Measurements from ENCODE around the gene DMGDH. TPM values are rescaled to one million over a fixed set of nuclear protein-coding genes. Genes with fewer than 3 reads are reported as not detected.

DMGDH gene
- total RNA-seq (3.1 TPM), polyA plus RNA-seq (1.4 TPM)

- no peaks in the 10 kb centered on the region for H3K36me3 ChIP-seq (ENCODE audit: insufficient read depth)
- H3K4me3 ChIP-seq (ENCODE audit: low read depth, low read length): peak within 1 kb of the TSS; percentile 50
- H3K4me1 ChIP-seq (ENCODE audit: insufficient read depth): no peaks in the 10 kb centered on the region
- no peak within 1 kb of the TSS for H3K27ac ChIP-seq (ENCODE audit: low read depth)
- no peak for DNase-seq (ENCODE audit: extremely low spot score)
- 23% methylated on average over 79 of the region's 79 CpGs for WGBS
Observed at GRCh38 chr5:79069488-79070349, at the start of gene DMGDH, which contains the start of gene BHMT2. TSS of gene DMGDH (minus strand) at chr5:79069674. CDS start at chr5:79069620, 54 bp downstream. TSS of gene BHMT2 (plus strand) at chr5:79069767. CDS start at chr5:79069783, 16 bp downstream.

- Histone ChIP-seq H3K27ac (ENCODE audit: low read depth) (no peak overlapping the region), H3K4me1 (ENCODE audit: insufficient read depth) (no peaks in the 10 kb centered on the region), H3K36me3 (ENCODE audit: insufficient read depth) (no peaks in the 10 kb centered on the region), H3K4me3 (ENCODE audit: low read depth, low read length) (no peak overlapping the region)
- WGBS: 83% methylated on average over 5 of the region's 5 CpGs
- no peak for DNase-seq (ENCODE audit: extremely low spot score)
Observed at GRCh38 chr5:79112703-79113058, 43.2 kb upstream of the DMGDH start.

- no peaks in the 10 kb centered on the region for H3K36me3 ChIP-seq (ENCODE audit: insufficient read depth)
- DNase-seq (ENCODE audit: extremely low spot score): no peak
- peak overlapping the region; percentile 11 for H3K4me3 ChIP-seq (ENCODE audit: low read depth, low read length)
- WGBS: 8% methylated on average over 39 of the region's 39 CpGs
- no peaks in the 10 kb centered on the region for H3K4me1 ChIP-seq (ENCODE audit: insufficient read depth)
- no peak overlapping the region for H3K27ac ChIP-seq (ENCODE audit: low read depth)
Observed at GRCh38 chr5:79111960-79112702, 42.7 kb upstream of the DMGDH start.

- Histone ChIP-seq H3K36me3 (ENCODE audit: insufficient read depth) (no peaks in the 10 kb centered on the region), H3K27ac (ENCODE audit: low read depth) (no peak within 1 kb of the TSS), H3K4me1 (ENCODE audit: insufficient read depth) (no peaks in the 10 kb centered on the region), H3K4me3 (ENCODE audit: low read depth, low read length) (peak within 1 kb of the TSS; percentile 11)
- DNase-seq (ENCODE audit: extremely low spot score): no peak
- 23% methylated on average over 32 of the region's 32 CpGs for WGBS
Observed at GRCh38 chr5:79111387-79111959, 42.0 kb upstream of the DMGDH start, which contains the start of gene BHMT. TSS of gene BHMT (plus strand) at chr5:79111809. CDS start at chr5:79111886, 77 bp downstream.

GRCh38 chr5:79109527-79110492 is 40.3 kb upstream of the DMGDH start:
- 47% methylated on average over 15 of the region's 15 CpGs for WGBS
- H3K27ac ChIP-seq (ENCODE audit: low read depth): no peak overlapping the region
- no peak overlapping the region for H3K4me3 ChIP-seq (ENCODE audit: low read depth, low read length)
- H3K36me3 ChIP-seq (ENCODE audit: insufficient read depth): no peaks in the 10 kb centered on the region
- H3K4me1 ChIP-seq (ENCODE audit: insufficient read depth): no peaks in the 10 kb centered on the region
- DNase-seq (ENCODE audit: extremely low spot score): no peak

- Histone ChIP-seq H3K4me3 (ENCODE audit: low read depth, low read length) (no peak overlapping the region), H3K36me3 (ENCODE audit: insufficient read depth) (no peaks in the 10 kb centered on the region), H3K27ac (ENCODE audit: low read depth) (no peak overlapping the region), H3K4me1 (ENCODE audit: insufficient read depth) (no peaks in the 10 kb centered on the region)
- 75% methylated on average over 8 of the region's 8 CpGs for WGBS
- DNase-seq (ENCODE audit: extremely low spot score): no peak
Observed at GRCh38 chr5:79108792-79109191, 39.3 kb upstream of the DMGDH start.

- H3K36me3 ChIP-seq (ENCODE audit: insufficient read depth): no peaks in the 10 kb centered on the region
- 61% methylated on average over 3 of the region's 3 CpGs for WGBS
- no peaks in the 10 kb centered on the region for H3K4me1 ChIP-seq (ENCODE audit: insufficient read depth)
- no peak for DNase-seq (ENCODE audit: extremely low spot score)
- no peak overlapping the region for H3K27ac ChIP-seq (ENCODE audit: low read depth)
- H3K4me3 ChIP-seq (ENCODE audit: low read depth, low read length): no peak overlapping the region
Observed at GRCh38 chr5:79108086-79108485, 38.6 kb upstream of the DMGDH start.

GRCh38 chr5:79107020-79107796 is 37.7 kb upstream of the DMGDH start:
- no peaks in the 10 kb centered on the region for H3K4me1 ChIP-seq (ENCODE audit: insufficient read depth)
- DNase-seq (ENCODE audit: extremely low spot score): no peak
- H3K4me3 ChIP-seq (ENCODE audit: low read depth, low read length): no peak overlapping the region
- 54% methylated on average over 7 of the region's 7 CpGs for WGBS
- H3K27ac ChIP-seq (ENCODE audit: low read depth): no peak overlapping the region
- no peaks in the 10 kb centered on the region for H3K36me3 ChIP-seq (ENCODE audit: insufficient read depth)

GRCh38 chr5:79105868-79106267 is 36.4 kb upstream of the DMGDH start:
- no peak for DNase-seq (ENCODE audit: extremely low spot score)
- H3K36me3 ChIP-seq (ENCODE audit: insufficient read depth): no peaks in the 10 kb centered on the region
- H3K4me3 ChIP-seq (ENCODE audit: low read depth, low read length): no peak overlapping the region
- H3K27ac ChIP-seq (ENCODE audit: low read depth): no peak overlapping the region
- 89% methylated on average over 2 of the region's 2 CpGs for WGBS
- no peaks in the 10 kb centered on the region for H3K4me1 ChIP-seq (ENCODE audit: insufficient read depth)

- peak; percentile 20 for DNase-seq (ENCODE audit: extremely low spot score)
- Histone ChIP-seq H3K36me3 (ENCODE audit: insufficient read depth) (no peaks in the 10 kb centered on the region), H3K4me3 (ENCODE audit: low read depth, low read length) (no peak overlapping the region), H3K27ac (ENCODE audit: low read depth) (no peak overlapping the region), H3K4me1 (ENCODE audit: insufficient read depth) (no peaks in the 10 kb centered on the region)
- WGBS: 43% methylated on average over 3 of the region's 3 CpGs
Observed at GRCh38 chr5:79093762-79094161, 24.3 kb upstream of the DMGDH start.

- no peak for DNase-seq (ENCODE audit: extremely low spot score)
- Histone ChIP-seq H3K27ac (ENCODE audit: low read depth) (no peak overlapping the region), H3K4me3 (ENCODE audit: low read depth, low read length) (no peak overlapping the region), H3K4me1 (ENCODE audit: insufficient read depth) (no peaks in the 10 kb centered on the region), H3K36me3 (ENCODE audit: insufficient read depth) (no peaks in the 10 kb centered on the region)
- whole genome bisulfite sequencing: 49% methylated on average over 3 of the region's 3 CpGs
Observed at GRCh38 chr5:79091064-79091463, 21.6 kb upstream of the DMGDH start.

GRCh38 chr5:79088507-79088906 is 19.0 kb upstream of the DMGDH start:
- Histone ChIP-seq H3K36me3 (ENCODE audit: insufficient read depth) (no peaks in the 10 kb centered on the region), H3K4me3 (ENCODE audit: low read depth, low read length) (no peak overlapping the region), H3K4me1 (ENCODE audit: insufficient read depth) (no peaks in the 10 kb centered on the region), H3K27ac (ENCODE audit: low read depth) (no peak overlapping the region)
- WGBS: 84% methylated on average over 4 of the region's 4 CpGs
- no peak for DNase-seq (ENCODE audit: extremely low spot score)

Data from urinary bladder (tissue), 4 donors.